ENCODE measurements around the gene IL26.

The IL26 gene

DNA sequence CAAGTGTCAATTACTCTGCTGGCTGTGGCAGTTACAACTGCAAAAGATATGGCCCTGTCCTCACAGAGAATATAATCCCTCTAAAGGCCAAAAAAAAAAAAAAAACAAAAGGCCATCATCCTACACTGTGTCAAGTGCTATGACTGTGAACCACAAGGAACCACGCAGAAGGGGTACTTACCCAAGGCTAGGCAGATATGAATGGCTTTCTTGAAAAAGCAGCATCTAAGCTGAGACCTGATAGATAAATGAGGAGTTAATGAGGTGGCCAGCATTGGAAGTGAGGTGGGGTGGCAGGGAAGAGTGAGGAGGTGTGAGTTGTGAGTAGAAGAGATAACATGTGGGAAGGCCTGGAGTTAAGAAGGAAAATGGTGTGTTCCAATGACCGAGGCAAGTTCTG is 44.2 kb upstream of the IL26 start:
- H3K27ac ChIP-seq: no peak overlapping the region
- H3K9me3 ChIP-seq (ENCODE audit: control insufficient read depth, low read length): no peaks in the 10 kb centered on the region
- H3K4me3 ChIP-seq (ENCODE audit: low read depth, low read length): no peak overlapping the region
- TF ChIP-seq, protein P1, sequence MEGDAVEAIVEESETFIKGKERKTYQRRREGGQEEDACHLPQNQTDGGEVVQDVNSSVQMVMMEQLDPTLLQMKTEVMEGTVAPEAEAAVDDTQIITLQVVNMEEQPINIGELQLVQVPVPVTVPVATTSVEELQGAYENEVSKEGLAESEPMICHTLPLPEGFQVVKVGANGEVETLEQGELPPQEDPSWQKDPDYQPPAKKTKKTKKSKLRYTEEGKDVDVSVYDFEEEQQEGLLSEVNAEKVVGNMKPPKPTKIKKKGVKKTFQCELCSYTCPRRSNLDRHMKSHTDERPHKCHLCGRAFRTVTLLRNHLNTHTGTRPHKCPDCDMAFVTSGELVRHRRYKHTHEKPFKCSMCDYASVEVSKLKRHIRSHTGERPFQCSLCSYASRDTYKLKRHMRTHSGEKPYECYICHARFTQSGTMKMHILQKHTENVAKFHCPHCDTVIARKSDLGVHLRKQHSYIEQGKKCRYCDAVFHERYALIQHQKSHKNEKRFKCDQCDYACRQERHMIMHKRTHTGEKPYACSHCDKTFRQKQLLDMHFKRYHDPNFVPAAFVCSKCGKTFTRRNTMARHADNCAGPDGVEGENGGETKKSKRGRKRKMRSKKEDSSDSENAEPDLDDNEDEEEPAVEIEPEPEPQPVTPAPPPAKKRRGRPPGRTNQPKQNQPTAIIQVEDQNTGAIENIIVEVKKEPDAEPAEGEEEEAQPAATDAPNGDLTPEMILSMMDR (IDR thresholded peaks at IDR 0.05): no peak
- no peaks in the 10 kb centered on the region for H3K4me1 ChIP-seq
- no peak overlapping the region for H2AFZ ChIP-seq
- no peaks in the 10 kb centered on the region for H3K27me3 ChIP-seq (ENCODE audit: control insufficient read depth, insufficient read depth, low read length)
- H3K36me3 ChIP-seq (ENCODE audit: control insufficient read depth, insufficient read depth, low read length): no peaks in the 10 kb centered on the region
- H3K79me2 ChIP-seq: no peaks in the 10 kb centered on the region
- no peak overlapping the region for H3K4me2 ChIP-seq (ENCODE audit: low read length)
- no peak overlapping the region for H3K9ac ChIP-seq

- Histone ChIP-seq H3K4me3 (ENCODE audit: low read depth, low read length) (no peak overlapping the region), H3K79me2 (no peaks in the 10 kb centered on the region), H3K4me1 (no peaks in the 10 kb centered on the region), H3K9ac (no peak overlapping the region), H3K27ac (no peak overlapping the region), H2AFZ (no peak overlapping the region), H3K4me2 (ENCODE audit: low read length) (no peak overlapping the region), H3K9me3 (ENCODE audit: control insufficient read depth, low read length) (no peaks in the 10 kb centered on the region), H3K36me3 (ENCODE audit: control insufficient read depth, insufficient read depth, low read length) (no peaks in the 10 kb centered on the region), H3K27me3 (ENCODE audit: control insufficient read depth, insufficient read depth, low read length) (no peaks in the 10 kb centered on the region)
- TF ChIP-seq, protein P1 (IDR thresholded peaks at IDR 0.05): no peak
Observed at GRCh38 chr12:68268967-68269366, 43.4 kb upstream of the IL26 start.

DNA sequence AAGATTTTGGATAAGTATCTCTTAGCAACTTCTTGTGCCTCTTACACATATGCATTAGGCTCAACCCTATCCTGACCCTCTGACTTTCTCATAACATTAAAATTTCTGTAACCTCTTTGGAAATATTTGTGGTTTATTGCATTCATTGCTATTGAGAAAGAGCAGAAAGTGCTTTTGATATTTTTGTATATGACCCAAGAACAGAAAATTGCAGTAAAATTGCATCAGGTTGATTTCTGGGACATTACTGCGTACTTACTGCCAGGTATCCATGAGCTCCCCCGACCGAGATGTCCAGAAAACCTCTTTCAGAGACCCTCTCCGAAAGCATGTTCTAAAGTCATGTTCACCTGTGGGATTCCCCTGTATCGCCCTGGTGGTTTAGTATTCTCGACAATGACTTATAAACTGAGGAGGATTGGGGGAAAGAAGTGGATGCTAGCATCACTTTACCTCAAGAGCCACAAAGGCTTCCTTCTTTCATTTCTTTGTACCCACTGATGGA is 42.3 kb upstream of the IL26 start:
- Histone ChIP-seq H3K79me2 (no peaks in the 10 kb centered on the region), H3K27me3 (ENCODE audit: control insufficient read depth, insufficient read depth, low read length) (no peaks in the 10 kb centered on the region), H2AFZ (no peak overlapping the region), H3K4me1 (no peaks in the 10 kb centered on the region), H3K9ac (no peak overlapping the region), H3K4me2 (ENCODE audit: low read length) (no peak overlapping the region), H3K4me3 (ENCODE audit: low read depth, low read length) (no peak overlapping the region), H3K36me3 (ENCODE audit: control insufficient read depth, insufficient read depth, low read length) (no peaks in the 10 kb centered on the region), H3K9me3 (ENCODE audit: control insufficient read depth, low read length) (no peaks in the 10 kb centered on the region), H3K27ac (no peak overlapping the region)
- TF ChIP-seq, protein P1 (IDR thresholded peaks at IDR 0.05): no peak

DNA sequence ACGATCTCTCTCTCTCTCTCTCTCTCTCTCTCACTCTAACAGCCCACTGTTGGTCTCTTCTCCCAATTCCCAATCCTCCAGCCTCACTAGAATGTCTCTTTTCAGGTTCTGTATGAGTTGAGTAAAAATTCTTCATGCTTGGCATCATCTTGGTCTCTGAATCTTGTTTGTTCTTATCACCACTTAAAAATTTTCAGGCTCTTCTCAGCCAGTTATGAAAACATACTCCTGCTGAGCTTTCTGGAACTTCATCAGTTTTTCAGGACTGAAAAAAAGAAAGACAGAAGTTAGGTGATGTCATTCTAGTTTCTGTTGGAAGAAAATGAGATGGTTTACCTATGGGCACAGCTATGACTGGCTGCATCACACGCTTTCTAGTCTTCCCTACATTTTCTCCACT is 39.2 kb upstream of the IL26 start:
- Histone ChIP-seq H3K4me1 (no peaks in the 10 kb centered on the region), H3K4me3 (ENCODE audit: low read depth, low read length) (no peak overlapping the region), H3K27me3 (ENCODE audit: control insufficient read depth, insufficient read depth, low read length) (no peaks in the 10 kb centered on the region), H3K79me2 (no peaks in the 10 kb centered on the region), H3K36me3 (ENCODE audit: control insufficient read depth, insufficient read depth, low read length) (no peaks in the 10 kb centered on the region), H3K9me3 (ENCODE audit: control insufficient read depth, low read length) (no peaks in the 10 kb centered on the region), H3K9ac (no peak overlapping the region), H2AFZ (no peak overlapping the region), H3K4me2 (ENCODE audit: low read length) (no peak overlapping the region), H3K27ac (no peak overlapping the region)
- TF ChIP-seq, protein P1 (IDR thresholded peaks at IDR 0.05): no peak

DNA sequence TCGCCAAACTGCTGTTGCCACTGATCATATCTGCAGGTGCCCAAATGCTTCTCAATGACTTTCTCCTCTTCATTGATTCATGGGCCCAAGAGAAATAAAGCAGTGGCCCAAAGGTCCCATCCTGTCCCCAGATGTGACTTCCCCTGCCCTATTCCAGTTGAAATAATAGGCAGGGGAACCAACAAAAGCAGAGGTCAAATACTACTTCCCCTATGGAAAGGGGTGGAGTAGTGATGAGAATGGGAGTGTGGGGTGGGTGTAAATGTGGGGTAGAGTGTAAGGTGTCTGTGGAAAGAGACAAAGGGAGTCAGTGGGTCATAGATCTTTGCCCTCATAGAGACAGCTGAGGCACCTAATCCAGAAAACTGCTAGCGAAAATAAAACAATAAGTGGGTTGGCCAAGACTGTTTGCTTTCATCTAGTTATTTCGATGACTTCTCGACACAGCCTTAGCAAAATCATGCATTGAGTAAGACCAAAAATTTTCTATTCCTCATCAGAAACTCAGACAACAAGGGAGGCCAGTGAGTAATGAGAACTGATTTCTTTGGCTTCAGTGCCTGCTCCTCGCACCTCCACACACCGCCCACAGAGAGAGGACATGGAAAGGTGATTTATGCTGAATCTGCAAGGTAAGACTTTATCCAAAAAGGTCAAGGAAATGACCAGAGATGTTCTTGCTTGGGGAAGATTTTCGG is 38.7 kb upstream of the IL26 start:
- Histone ChIP-seq H3K27ac (no peak overlapping the region), H3K9ac (no peak overlapping the region), H2AFZ (no peak overlapping the region), H3K4me3 (ENCODE audit: low read depth, low read length) (no peak overlapping the region), H3K9me3 (ENCODE audit: control insufficient read depth, low read length) (no peaks in the 10 kb centered on the region), H3K27me3 (ENCODE audit: control insufficient read depth, insufficient read depth, low read length) (no peaks in the 10 kb centered on the region), H3K36me3 (ENCODE audit: control insufficient read depth, insufficient read depth, low read length) (no peaks in the 10 kb centered on the region), H3K79me2 (no peaks in the 10 kb centered on the region), H3K4me2 (ENCODE audit: low read length) (no peak overlapping the region), H3K4me1 (no peaks in the 10 kb centered on the region)
- TF ChIP-seq, protein P1 (IDR thresholded peaks at IDR 0.05): no peak

Measured in parathyroid adenoma (tissue), 2 donors.